Testis (tissue), 3 donors: ENCODE measurements around the gene PPM1L. TPM values are rescaled to one million over a fixed set of nuclear protein-coding genes. Genes with fewer than 3 reads are reported as not detected.
A peak's percentile ranks its signal among the peaks of the same experiment; 100 is the strongest.

Experiments
- DNase-seq: peaks from one replicate; pipeline ENCODE4 v3.0.0-alpha.2; 2019
- H3K27ac ChIP-seq, 2 donors: fragments of 200-600 bp; sonication (generic); one replicate each; pipeline ENCODE4 v1.5.1; 2019
- H3K27me3 ChIP-seq: fragments of 200-600 bp; sonication (generic); one replicate; pipeline ENCODE4 v1.5.1; 2019
- H3K36me3 ChIP-seq: fragments of 200-600 bp; sonication (generic); one replicate; pipeline ENCODE4 v1.5.1; 2017; ENCODE audit warnings: low read depth; ENCODE audit errors: missing control alignments
- H3K4me1 ChIP-seq: fragments of 200-600 bp; sonication (generic); one replicate; pipeline ENCODE4 v1.5.1; 2019
- H3K4me3 ChIP-seq, 2 donors: fragments of 200-600 bp; sonication (generic); one replicate each; pipeline ENCODE4 v1.5.1; 2017 to 2019
- H3K9me3 ChIP-seq: fragments of 200-600 bp; sonication (generic); one replicate; pipeline ENCODE4 v1.5.1; 2017
- CTCF ChIP-seq, 3 experiments: fragments of 450-650 bp in 2 of 3; fragments of 200-600 bp in 1 of 3; sonication (generic) in 1 of 3; IDR thresholded peaks; one replicate each; pipeline ENCODE4 v1.5.1; 2016 to 2019; ENCODE audit warnings: antibody characterized with exemption in 3 of 3, mild to moderate bottlenecking in 2 of 3, moderate library complexity in 1 of 3
- POLR2A ChIP-seq: fragments of 450-650 bp; IDR thresholded peaks from one replicate; pipeline ENCODE4 v1.6.1; 2017; ENCODE audit warnings: antibody characterized with exemption, mild to moderate bottlenecking, moderate library complexity
- WGBS, 2 donors: methylation state at CpG; one replicate each; pipeline ENCODE4 v1.1.5; 2018; 5-methylcytosine and 5-hydroxymethylcytosine counted together
- intact Hi-C: fragments of 100-400 bp; cut with DNase I; formaldehyde crosslinking; loops from one replicate; pipeline ENCODE4 v1.15.1; 2023; ENCODE audit warnings: low total_unique reads
- polyA plus RNA-seq: library from polyadenylated mRNA; stranded (reverse); fragments of 350-450 nt; fragmentation: Illumina TruSeq; extraction: RNeasy Lipid Tissue Mini Kit (QIAGEN cat#74804); gene quantifications from one replicate; pipeline ENCODE4 v1.2.3, GENCODE V29; 2014; ENCODE audit warnings: low read depth, low replicate concordance; ENCODE audit not compliant: insufficient read depth
- total RNA-seq, 2 donors: library from RNA; depleted of rRNA; stranded (reverse); fragments of >200 nt; gene quantifications; one replicate each; pipeline ENCODE4 v1.2.3, GENCODE V29; 2016

The PPM1L gene
- total and polyA plus RNA-seq, 3 donors from 2014 or later, result 4.4 to 27.7 (median 19.6) TPM

DNA sequence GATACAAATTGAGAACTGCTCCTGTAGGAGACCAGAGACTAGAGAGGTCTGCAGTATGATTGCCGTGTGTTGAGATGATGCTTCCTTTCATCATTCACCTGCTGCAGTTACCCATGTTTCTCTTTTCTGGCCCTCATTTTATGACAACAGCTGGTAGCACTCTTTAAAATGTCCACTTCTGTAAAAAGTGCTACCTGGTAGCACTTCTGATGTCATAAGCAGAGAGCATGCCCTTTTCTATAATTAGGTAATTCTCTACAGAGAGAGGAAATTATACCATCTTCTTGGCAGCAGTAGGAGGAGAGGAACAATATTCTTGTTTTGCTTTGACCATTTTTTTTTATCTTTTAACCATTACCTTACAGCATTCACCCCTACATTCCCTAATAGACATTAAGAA lies 123.8 kb downstream of the PPM1L start:
- H3K27me3 ChIP-seq, result no peaks in the 10 kb centered on the region
- H3K9me3 ChIP-seq, result no peaks in the 10 kb centered on the region
- no peak for TF ChIP-seq POLR2A
- TF ChIP-seq CTCF (IDR thresholded peaks at IDR 0.05), result no peak
- DNase-seq, result no peak
- intact Hi-C loops, result no loop called here
- H3K4me3 ChIP-seq, result no peak overlapping the region
- H3K4me1 ChIP-seq, result no peaks in the 10 kb centered on the region
- 88 to 95% methylated on average over 1 of the region's 1 CpG for WGBS, 2 donors
- no peaks in the 10 kb centered on the region for H3K36me3 ChIP-seq
- no peak overlapping the region for H3K27ac ChIP-seq

DNA sequence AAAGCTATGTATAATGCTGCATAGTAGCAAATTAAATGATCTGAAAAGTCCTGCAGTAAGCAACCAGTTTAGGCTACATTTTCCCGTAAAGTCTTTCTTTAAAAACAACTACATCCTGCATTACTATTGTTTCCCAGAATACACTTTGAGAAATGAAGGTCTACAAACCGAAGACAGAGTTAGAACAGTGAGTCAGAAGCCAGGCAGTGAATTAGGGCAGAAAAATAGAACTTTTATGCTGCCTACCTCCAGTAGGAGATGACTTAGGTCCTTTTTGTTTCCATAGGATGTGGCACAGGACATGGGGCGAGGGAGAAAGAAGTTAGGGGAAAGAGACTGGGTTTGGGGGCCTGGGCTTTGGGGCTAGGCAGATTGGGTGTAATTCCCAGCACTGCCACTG lies 127.3 kb downstream of the PPM1L start:
- H3K27me3 ChIP-seq, result no peaks in the 10 kb centered on the region
- H3K27ac ChIP-seq, result no peak overlapping the region
- DNase-seq, result no peak
- 89 to 92% methylated on average over 3 of the region's 3 CpGs for WGBS, 2 donors
- no peak overlapping the region for H3K4me3 ChIP-seq
- H3K36me3 ChIP-seq, result no peaks in the 10 kb centered on the region
- intact Hi-C loops, result no loop called here
- H3K4me1 ChIP-seq, result peaks cover 6% of the 10 kb centered on the region
- TF ChIP-seq POLR2A (no peak), CTCF (IDR thresholded peaks at IDR 0.05) (no peak)
- no peaks in the 10 kb centered on the region for H3K9me3 ChIP-seq

DNA sequence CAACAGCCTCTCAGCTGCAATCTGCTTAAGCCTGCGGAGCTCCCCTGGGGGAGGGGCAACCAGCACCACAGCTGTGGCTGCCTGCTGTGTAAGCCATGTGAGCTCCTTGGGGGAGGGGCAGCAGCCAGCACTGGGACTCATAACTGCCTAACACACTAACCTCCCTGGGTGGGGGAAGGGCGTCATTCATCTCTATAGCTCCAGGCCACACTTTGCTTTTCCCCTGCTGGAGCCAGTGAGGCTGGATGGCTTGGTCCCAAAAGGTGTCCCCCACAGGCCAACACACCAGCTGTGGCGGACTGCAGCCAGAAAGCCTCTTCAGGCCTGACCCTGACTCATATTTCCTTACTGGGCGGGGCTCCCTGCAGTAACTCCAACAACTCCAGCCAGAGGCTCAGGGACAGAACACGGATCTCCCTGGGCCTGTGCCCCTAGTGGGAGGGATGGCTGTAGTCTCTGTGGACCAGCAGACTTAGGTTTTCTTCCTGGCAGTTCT lies 129.8 kb downstream of the PPM1L start:
- peak; percentile 86 for DNase-seq
- no peaks in the 10 kb centered on the region for H3K36me3 ChIP-seq
- H3K27ac ChIP-seq, result no peak overlapping the region
- peaks cover 6% of the 10 kb centered on the region for H3K4me1 ChIP-seq
- H3K9me3 ChIP-seq, result no peaks in the 10 kb centered on the region
- no peak for TF ChIP-seq POLR2A
- no peak for TF ChIP-seq CTCF (IDR thresholded peaks at IDR 0.05)
- no peaks in the 10 kb centered on the region for H3K27me3 ChIP-seq
- intact Hi-C loops, result no loop called here
- H3K4me3 ChIP-seq, result no peak overlapping the region
- WGBS, 2 donors, result 50 to 61% methylated on average over 4 to 5 of the region's 5 CpGs

GRCh38 chr3:160886421-160886820 lies 130.4 kb downstream of the PPM1L start:
- H3K27ac ChIP-seq, result no peak overlapping the region
- intact Hi-C loops, result no loop called here
- no peaks in the 10 kb centered on the region for H3K36me3 ChIP-seq
- no peaks in the 10 kb centered on the region for H3K9me3 ChIP-seq
- peaks cover 6% of the 10 kb centered on the region for H3K4me1 ChIP-seq
- TF ChIP-seq POLR2A, result no peak
- no peak for TF ChIP-seq CTCF (IDR thresholded peaks at IDR 0.05)
- DNase-seq, result no peak
- H3K4me3 ChIP-seq, result no peak overlapping the region
- H3K27me3 ChIP-seq, result no peaks in the 10 kb centered on the region
- 74 to 97% methylated on average over 4 of the region's 4 CpGs for WGBS, 2 donors

GRCh38 chr3:160893207-160893606 lies 137.2 kb downstream of the PPM1L start:
- Histone ChIP-seq H3K27me3 (no peaks in the 10 kb centered on the region), H3K27ac (no peak overlapping the region), H3K9me3 (no peaks in the 10 kb centered on the region), H3K4me3 (no peak overlapping the region), H3K36me3 (no peaks in the 10 kb centered on the region), H3K4me1 (no peaks in the 10 kb centered on the region)
- intact Hi-C loops, result no loop called here
- no peak for DNase-seq
- no peak for TF ChIP-seq POLR2A
